Stimulated activated naive CD4-positive, alpha-beta T cell treated with Interleukin-2 at 50 U/mL for 16 hours (primary cell): ENCODE data around the gene SORCS2.

Source experiments
- DNase-seq: peaks from one replicate; lab custom pipeline; 2025; lab: John Stamatoyannopoulos, UW

SORCS2 gene

DNA sequence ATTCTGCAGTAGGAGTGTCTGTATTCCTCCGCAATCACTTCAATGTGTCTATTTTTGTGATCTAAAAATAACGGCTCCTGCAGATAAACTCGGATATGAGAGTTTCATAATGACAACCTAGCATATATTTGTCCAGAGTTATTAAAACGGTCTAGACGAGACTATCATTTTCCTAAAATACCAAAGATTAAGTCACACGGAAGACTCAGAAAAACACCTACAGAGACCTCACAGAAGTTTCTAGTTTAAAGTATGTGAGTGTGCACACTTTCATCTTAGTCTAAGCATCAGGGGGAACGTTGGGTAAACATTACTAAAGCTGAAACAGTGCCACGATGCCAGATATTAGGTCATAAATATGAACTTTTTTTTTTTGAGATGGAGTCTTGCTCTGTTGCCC is 590.4 kb downstream of the SORCS2 start:
- no peak for DNase-seq

DNA sequence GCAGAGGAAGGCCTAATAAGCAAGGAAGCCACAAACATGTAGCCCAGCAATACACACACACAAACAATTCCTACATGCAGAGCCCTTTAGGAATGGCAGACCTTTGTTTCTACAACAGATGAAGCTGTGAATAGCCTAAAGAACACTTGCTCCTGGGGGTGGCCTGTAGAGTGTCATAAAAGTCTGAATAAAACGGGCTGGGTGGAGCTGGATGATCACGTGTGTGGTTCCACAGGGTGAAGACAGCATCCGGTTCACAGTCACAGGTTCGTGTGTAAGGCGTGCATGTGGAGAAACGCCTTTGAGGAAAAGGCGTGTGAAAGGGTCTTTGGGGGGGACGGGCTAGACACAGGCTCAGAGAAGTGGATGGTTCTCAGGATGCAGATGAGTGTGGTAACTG is 591.2 kb downstream of the SORCS2 start:
- DNase-seq, result no peak

DNA sequence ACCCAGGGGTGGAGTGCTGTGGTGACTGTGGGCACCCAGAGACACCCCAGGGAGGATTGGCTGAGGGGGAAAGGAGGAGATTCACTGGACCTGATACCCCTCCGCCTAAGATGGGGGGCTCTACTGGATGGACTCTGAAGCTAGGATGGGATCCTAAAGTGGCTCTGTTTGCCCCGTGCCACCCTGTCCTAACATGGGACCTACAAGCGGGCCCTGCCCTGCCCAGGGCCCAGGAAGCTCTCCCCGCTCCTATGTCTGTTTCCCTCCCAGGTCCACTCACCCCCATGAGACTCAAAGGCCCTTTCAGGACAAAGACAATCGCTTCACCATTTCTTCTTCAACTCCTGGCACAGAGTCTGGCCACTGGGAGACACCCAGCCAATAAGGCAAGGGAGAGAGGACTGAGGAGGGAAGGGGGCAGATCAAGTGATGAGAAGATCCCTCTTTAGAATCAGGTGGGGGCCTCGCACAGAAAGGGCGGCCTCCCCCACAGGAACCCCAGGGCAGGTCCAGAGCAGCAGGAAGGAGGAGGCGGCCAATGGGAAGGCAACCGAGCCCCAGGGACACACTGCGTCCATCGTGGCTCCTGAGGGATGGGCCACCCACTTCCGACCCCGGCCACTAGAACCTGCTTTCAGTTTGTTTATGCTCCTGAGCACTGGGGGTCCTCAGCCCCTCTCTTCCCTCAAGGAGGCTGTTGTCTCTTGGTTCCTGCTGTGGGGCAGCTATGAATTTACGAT is 592.0 kb downstream of the SORCS2 start:
- no peak for DNase-seq

DNA sequence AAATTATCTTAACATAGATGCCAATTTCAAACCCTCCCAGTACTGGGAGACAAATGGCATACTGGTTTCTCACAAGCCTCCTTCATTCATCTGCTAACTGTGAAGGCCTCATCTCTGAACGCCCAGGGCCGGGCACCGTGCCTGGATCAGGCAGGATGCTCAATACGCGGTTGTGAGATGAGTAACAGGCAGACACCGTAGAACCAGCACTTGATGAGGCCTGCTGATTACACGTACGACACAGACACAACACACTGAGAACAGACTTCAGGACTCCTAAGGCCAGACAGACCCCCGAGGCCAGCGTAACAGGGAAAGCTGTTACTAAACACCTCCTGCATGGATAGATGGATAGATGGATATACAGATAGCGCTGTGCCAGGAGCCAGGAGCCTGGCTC is 592.7 kb downstream of the SORCS2 start:
- peak; percentile 15 for DNase-seq

DNA sequence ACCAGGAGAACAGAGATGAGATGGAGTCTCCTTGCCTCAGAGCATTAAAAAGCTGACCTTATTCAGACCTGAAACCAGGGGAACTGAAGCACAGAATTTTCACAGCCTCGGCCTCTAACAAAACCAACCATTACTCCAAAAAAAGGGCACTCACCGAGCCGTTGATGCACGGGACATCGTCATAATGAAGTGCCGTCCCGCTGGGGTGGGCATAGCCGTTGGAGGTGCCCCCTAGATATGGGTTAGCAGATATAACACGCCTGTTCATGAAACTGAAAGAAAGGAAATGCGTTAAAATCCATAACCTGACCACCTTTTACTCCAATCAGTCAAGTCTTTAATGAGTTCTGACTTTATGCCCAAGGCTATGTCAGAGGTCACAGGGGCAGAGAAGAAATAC is 593.7 kb downstream of the SORCS2 start:
- DNase-seq, result no peak

DNA sequence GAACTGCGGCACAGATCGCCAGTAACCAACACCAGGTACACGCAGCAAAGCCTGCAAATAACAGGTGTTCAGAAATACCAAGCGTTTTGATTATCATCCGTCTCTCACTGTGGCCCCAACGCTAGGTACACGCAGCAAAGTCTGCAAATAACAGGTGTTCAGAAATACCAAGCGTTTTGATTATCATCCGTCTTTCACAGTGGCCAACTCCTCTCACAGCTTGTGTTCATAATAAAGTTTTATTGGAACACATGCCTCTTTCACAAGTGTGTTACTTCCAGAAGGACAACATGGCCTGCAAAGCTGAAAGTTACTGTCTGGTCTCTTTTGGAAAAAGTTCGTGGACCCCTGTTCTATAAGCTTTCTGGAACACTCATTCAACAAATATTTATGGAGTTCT is 594.2 kb downstream of the SORCS2 start:
- DNase-seq, result no peak

DNA sequence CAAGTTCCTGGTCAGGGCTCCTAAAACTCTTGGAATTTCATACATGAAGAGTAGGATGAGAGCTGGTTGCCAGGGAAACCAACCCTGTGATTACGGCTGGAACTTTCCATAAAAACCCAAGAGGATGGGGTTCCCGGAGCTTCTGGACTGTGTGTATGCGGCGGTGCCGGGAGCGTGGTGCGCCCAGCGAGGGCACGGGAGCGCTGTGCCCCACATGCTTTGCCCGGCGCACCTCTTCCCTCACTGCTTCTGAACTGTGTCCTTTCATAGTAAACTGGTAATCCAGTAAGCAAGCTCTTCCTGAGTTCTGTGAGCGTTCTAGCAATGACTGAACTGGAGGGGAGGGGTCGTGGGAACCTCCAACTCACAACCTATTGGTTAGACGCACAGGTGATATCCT is 594.7 kb downstream of the SORCS2 start:
- DNase-seq, result no peak

DNA sequence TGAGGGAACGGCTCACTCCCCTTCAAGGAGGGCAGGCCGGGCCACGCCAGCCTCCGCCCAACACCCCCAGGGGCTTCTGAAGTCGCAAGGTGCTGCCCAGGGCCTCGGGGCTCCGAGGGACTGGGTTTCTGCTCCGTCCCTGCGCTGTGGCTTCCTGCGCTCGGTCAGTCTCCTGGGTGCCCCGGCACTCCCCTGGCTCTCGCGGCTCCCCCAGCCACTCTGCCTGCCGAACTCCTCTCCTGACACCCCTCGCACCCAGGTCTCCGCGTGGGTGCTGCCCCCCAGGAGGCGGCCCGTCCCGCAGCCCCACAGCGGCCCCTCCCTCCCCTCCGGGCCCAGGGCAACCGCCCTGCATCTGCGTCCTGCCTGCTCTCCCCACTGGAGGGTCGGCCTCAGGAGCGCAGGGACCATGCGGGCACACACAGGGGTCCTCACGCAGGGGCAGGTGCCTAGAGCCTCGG is 595.4 kb downstream of the SORCS2 start:
- DNase-seq, result no peak

DNA sequence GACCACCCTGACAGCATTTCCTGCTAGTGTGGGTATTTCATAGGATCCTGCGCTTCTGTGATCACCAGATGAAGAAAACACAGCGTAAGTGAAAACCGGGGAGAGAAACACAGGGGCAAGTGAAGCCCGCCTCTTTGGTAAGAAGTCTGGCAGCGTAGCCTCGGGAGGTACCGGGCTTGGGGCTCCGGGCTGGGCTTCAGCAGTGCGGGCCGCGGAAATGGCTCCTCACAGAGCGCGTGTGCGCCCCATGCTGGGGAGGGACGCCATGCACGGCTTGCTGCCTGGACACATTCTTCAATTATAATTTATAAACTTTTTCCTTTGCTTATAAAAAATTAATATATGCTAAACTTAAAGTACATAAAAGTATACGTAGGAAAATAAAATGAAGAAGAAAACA is 595.9 kb downstream of the SORCS2 start:
- no peak for DNase-seq

DNA sequence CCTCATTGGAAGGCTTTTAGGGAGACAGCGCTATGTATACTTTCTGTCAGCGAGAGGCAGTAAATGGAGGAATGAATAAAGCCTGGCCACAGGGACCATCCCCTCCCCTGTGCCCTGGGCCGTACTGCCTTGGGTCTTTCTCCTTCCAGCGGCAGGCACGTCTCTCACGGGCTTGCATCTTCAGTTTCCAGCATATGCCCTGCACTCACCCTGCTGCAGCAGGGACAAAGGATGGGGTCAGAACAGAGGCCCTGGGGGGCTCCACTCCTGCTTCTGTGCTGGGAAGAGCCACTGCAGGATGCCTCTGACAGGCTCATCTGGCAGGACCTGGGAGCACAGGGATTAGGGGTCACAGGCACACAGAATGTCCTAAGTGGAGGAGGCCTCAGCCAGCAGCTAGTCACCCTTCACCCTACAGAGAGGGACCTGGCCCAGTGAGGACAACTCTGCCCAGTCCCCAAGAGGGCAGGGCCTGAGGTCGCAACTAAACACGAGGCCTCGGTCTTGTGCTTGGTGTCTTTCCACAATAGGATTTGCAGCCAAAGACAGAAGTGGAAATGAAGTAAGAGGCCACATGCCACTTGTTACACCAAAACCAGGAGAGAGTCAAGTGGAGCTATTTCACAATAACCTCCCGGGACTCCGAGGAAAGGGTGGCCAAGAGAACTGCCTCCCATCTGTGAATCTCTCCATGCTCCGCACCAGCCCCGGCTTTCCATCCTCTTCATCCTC is 596.5 kb downstream of the SORCS2 start:
- no peak for DNase-seq

DNA sequence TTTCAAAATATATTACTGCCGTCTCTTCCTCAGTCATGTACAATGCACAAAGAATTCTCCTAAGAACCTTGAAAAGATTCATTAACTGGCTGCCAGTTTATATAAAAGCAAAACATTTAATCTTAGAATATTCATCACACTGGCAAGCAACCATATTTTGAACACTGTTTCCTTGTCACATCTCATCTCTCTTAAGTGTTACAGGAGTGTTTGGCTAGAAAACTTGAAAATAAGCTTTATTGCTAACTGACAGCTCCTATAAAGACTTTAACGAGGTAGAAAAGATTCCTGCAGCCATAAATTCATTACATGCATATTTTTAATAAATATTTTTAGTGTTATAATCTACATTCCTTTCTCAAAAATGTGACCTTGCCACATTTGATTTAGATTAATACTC is 597.7 kb downstream of the SORCS2 start:
- no peak for DNase-seq

DNA sequence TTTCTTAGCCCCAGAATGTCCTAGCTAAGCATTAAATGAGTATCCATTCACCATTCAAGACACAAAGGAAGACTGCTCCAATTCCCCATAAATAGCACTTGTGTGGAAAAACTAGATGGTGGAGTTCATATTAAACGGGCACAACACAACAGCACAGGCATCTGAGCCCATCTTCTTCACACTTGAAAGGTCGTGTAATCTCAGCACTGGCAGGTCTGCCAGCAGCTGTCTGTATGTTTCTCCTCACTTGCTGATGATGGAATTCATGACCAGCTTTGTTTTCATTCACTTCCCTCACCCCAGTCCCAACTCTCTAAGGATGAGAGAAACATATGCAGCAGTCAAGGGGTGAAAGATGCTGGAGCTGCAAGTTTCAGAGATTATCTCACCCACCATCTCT is 598.7 kb downstream of the SORCS2 start:
- DNase-seq, result no peak
